Measurements from ENCODE around the gene ADPRHL1.
"Not testable (repeated sequence)": the region's sequence is repeated elsewhere in the genome, so short reads cannot be mapped to it uniquely, and the experiment has no call there.

Gene ADPRHL1

GRCh38 chr13:113454936-113455335, 1.6 kb upstream of the ADPRHL1 start:
- no peak overlapping the region for H3K9ac ChIP-seq (ENCODE audit: low read depth, low read length)
- H3K9me3 ChIP-seq (ENCODE audit: control insufficient read depth, insufficient read depth, low read length), result no peaks in the 10 kb centered on the region
- no peak overlapping the region for H3K27ac ChIP-seq (ENCODE audit: low read depth, low read length)
- H3K36me3 ChIP-seq (ENCODE audit: control insufficient read depth, insufficient read depth, low read length), result peaks cover 70% of the 10 kb centered on the region
- 0 out of 2 replicates have a peak, but pooled peaks cover 4% of the 10 kb centered on the region for H3K4me1 ChIP-seq (ENCODE audit: control insufficient read depth, insufficient read depth, low read length)
- H3K4me3 ChIP-seq (ENCODE audit: low read depth, low read length), result no peak overlapping the region
- no peaks in the 10 kb centered on the region for H3K27me3 ChIP-seq (ENCODE audit: control insufficient read depth, insufficient read depth, low read length)

DNA sequence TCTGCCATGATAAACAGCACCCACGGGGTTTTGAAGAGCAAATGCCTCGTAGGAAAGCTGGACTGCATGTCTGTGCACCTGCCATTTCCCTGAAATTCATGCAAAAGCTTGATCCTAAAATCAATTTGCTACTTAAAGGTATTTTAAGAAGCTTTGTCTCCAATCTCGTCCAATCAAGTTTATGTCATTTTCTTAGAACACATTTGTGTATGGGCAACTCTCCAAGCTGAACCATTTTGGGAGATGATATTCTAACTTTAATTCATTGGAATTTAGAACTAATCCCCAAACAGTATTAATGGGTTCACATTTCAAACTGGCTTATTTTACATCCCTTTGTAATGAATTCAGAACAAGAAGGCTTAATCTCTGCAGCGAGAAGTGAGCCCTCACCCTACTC, 822 bp downstream of the ADPRHL1 start:
- Histone ChIP-seq H3K27me3 (ENCODE audit: control insufficient read depth, insufficient read depth, low read length) (no peaks in the 10 kb centered on the region), H3K36me3 (ENCODE audit: control insufficient read depth, insufficient read depth, low read length) (peaks cover 46% of the 10 kb centered on the region), H3K4me3 (ENCODE audit: low read depth, low read length) (no peak overlapping the region), H3K4me1 (ENCODE audit: control insufficient read depth, insufficient read depth, low read length) (no peaks in the 10 kb centered on the region), H3K9ac (ENCODE audit: low read depth, low read length) (no peak overlapping the region), H3K9me3 (ENCODE audit: control insufficient read depth, insufficient read depth, low read length) (no peaks in the 10 kb centered on the region), H3K27ac (ENCODE audit: low read depth, low read length) (no peak overlapping the region)

DNA sequence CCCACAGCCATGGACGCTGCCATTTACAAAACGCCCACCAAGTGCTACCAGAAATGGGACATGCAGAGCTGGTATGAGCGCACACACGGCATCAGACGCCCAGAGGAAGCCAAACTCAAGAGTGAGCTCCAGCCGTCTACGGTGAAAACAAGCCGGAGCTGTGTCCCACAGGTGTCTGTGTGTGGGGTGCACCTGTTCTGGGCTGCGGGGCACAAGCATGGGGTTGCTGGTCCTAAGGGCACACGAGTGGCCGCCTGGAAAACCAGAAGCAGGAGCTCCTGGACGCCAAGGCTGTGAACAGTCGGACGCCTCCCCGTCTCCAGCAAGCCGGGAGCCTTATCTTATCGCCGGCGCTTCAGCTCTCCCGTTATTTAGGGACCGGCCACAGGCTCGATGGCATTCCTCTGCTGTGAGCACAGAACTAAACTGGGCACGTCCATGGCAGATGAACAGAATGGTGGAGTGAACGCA, 1.3 kb downstream of the ADPRHL1 start:
- Histone ChIP-seq H3K4me1 (ENCODE audit: control insufficient read depth, insufficient read depth, low read length) (no peaks in the 10 kb centered on the region), H3K27ac (ENCODE audit: low read depth, low read length) (no peak overlapping the region), H3K4me3 (ENCODE audit: low read depth, low read length) (no peak overlapping the region), H3K36me3 (ENCODE audit: control insufficient read depth, insufficient read depth, low read length) (peaks cover 42% of the 10 kb centered on the region), H3K9me3 (ENCODE audit: control insufficient read depth, insufficient read depth, low read length) (no peaks in the 10 kb centered on the region), H3K27me3 (ENCODE audit: control insufficient read depth, insufficient read depth, low read length) (no peaks in the 10 kb centered on the region), H3K9ac (ENCODE audit: low read depth, low read length) (no peak overlapping the region)

DNA sequence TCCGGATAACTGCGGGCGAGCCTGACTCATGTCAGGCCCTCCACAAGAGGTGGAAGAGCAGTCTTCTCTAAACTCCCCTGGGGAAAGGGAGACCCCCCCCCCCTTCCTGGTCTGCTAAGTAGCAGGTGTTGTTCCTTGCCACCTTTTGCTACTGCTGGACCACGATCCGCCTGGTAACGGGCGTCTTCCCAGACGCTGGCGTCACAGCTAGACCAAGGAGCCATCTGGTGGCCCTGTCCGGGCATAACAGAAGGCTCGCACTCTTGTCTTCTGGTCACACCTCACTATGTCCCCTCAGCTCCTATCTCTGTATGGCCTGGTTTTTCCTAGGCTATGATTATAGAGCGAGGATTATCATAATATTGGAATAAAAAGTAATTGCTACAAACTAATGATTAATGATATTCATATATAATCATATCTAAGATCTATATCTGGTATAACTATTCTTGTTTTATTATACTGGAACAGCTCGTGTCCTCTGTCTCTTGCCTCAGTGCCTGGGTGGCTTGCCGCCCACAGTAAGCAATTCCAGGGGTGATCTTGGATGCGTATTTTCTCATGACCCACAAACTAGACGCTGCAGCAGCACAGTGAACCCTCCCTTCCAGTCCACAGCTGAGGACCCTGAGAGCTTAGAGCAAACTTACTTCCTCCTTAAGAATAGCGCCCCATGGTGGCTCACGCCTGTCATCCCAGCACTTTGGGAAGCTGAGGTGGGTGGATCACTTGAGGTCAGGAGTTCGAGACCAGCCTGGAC, 2.2 kb downstream of the ADPRHL1 start:
- not testable (repeated sequence) for H3K27ac ChIP-seq (ENCODE audit: low read depth, low read length); H3K4me1 ChIP-seq (ENCODE audit: control insufficient read depth, insufficient read depth, low read length); H3K9ac ChIP-seq (ENCODE audit: low read depth, low read length); H3K9me3 ChIP-seq (ENCODE audit: control insufficient read depth, insufficient read depth, low read length); H3K4me3 ChIP-seq (ENCODE audit: low read depth, low read length); H3K27me3 ChIP-seq (ENCODE audit: control insufficient read depth, insufficient read depth, low read length)
- peaks cover 34% of the 10 kb centered on the region for H3K36me3 ChIP-seq (ENCODE audit: control insufficient read depth, insufficient read depth, low read length)

DNA sequence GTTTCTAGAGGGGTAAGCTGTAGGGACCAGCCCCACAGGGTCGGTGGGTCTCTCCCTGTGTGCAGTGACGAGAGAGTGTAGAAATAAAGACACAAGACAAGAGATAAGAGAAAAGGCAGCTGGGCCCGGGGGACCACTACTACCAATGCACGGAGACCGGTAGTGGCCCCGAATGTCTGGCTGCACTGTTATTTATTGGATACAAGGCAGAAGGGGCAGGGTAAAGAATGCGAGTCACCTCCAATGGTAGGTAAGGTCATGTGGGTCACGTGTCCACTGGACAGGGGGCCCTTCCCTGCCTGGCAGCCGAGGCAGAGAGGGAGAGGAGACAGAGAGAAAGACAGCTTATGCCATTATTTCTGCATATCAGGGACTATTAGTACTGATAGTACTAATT, 2.9 kb downstream of the ADPRHL1 start:
- H3K4me3 ChIP-seq (ENCODE audit: low read depth, low read length); H3K27ac ChIP-seq (ENCODE audit: low read depth, low read length); H3K27me3 ChIP-seq (ENCODE audit: control insufficient read depth, insufficient read depth, low read length); H3K9ac ChIP-seq (ENCODE audit: low read depth, low read length); H3K4me1 ChIP-seq (ENCODE audit: control insufficient read depth, insufficient read depth, low read length); H3K9me3 ChIP-seq (ENCODE audit: control insufficient read depth, insufficient read depth, low read length): not testable (repeated sequence)
- peaks cover 27% of the 10 kb centered on the region for H3K36me3 ChIP-seq (ENCODE audit: control insufficient read depth, insufficient read depth, low read length)

DNA sequence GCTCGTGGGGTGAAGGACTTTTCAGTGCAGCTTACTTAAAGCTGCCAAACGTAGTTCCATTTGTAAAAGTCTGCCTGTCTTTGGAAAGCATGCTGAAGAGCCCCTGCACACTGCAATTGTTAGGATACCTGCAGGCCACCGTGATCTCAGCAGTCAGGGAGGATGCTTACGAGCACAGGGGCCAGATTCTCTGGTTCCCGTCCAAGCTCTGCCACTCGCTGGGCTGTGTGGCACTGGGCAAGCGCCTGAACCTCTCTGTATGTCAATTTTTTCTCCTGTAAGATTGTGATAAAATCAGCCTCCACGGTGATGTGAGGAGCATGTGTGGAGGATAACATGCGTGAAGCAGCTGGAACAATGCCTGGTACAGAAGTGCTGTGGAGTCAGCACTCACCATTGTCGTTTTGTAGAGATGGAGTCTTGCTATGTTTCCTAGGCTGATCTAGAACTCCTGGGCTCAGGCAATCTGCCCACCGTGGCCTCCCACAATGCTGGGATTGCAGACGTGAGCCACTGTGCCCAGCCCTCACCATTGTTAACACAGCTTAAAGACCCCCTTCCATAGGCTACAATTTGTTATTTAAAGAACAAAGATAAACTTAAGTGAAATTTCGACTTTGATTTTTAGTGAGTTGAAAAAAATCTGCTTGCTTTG, 3.5 kb downstream of the ADPRHL1 start:
- Histone ChIP-seq H3K4me3 (ENCODE audit: low read depth, low read length) (no peak overlapping the region), H3K4me1 (ENCODE audit: control insufficient read depth, insufficient read depth, low read length) (no peaks in the 10 kb centered on the region), H3K36me3 (ENCODE audit: control insufficient read depth, insufficient read depth, low read length) (peaks cover 22% of the 10 kb centered on the region), H3K9ac (ENCODE audit: low read depth, low read length) (no peak overlapping the region), H3K27ac (ENCODE audit: low read depth, low read length) (no peak overlapping the region), H3K27me3 (ENCODE audit: control insufficient read depth, insufficient read depth, low read length) (no peaks in the 10 kb centered on the region), H3K9me3 (ENCODE audit: control insufficient read depth, insufficient read depth, low read length) (no peaks in the 10 kb centered on the region)

DNA sequence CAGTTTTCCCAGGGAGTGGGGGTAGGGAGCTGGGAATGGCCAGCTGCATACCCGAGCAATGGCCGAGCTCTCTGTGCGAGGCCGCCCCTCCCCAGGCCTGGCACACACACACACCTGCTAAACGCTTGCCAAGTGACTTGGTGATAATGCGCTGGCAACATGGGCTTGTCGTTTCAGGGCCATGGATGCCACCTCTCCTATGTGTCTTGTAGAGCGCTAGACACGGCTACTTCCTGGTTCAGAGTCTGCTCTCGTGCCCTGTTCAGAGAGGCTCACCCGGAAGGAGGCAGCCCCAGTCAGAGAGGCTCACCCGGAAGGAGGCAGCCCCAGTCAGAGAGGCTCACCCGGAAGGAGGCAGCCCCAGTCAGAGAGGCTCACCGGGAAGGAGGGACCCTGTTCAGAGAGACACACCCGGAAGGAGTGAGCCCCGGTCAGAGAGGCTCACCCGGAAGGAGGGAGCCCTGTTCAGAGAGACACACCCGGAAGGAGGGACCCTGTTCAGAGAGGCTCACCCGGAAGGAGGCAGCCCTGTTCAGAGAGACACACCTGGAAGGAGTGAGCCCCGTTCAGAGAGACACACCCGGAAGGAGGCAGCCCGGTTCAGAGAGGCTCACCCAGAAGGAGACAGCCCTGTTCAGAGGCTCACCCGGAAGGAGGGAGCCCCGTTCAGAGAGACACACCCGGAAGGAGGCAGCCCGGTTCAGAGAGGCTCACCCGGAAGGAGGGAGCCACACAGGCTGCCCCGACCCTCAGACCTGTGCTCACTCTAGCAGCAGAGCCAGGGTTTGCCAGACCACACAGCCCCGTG, 4.2 kb downstream of the ADPRHL1 start:
- H3K27ac ChIP-seq (ENCODE audit: low read depth, low read length), result no peak overlapping the region
- H3K36me3 ChIP-seq (ENCODE audit: control insufficient read depth, insufficient read depth, low read length), result peaks cover 18% of the 10 kb centered on the region
- no peak overlapping the region for H3K9ac ChIP-seq (ENCODE audit: low read depth, low read length)
- no peaks in the 10 kb centered on the region for H3K27me3 ChIP-seq (ENCODE audit: control insufficient read depth, insufficient read depth, low read length)
- H3K4me1 ChIP-seq (ENCODE audit: control insufficient read depth, insufficient read depth, low read length), result no peaks in the 10 kb centered on the region
- H3K9me3 ChIP-seq (ENCODE audit: control insufficient read depth, insufficient read depth, low read length), result no peaks in the 10 kb centered on the region
- H3K4me3 ChIP-seq (ENCODE audit: low read depth, low read length), result no peak overlapping the region

DNA sequence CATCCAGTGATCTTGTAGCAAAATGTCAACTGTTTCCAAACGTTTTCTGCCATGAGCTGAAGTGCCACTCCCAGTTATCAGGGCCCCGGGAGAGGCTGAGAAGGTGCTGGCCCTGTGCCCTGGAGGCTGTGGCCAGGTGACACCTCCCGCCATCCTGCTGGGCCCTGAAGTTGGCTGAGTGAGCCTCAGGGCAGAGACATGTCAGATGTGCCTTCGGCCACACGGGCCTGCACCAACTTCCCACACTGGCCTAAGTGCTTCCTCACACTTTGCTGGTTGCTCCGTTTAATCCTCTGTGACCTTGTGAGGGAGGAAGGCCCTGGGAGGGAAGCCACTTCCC, 4.8 kb downstream of the ADPRHL1 start:
- peaks cover 12% of the 10 kb centered on the region for H3K36me3 ChIP-seq (ENCODE audit: control insufficient read depth, insufficient read depth, low read length)
- no peaks in the 10 kb centered on the region for H3K27me3 ChIP-seq (ENCODE audit: control insufficient read depth, insufficient read depth, low read length)
- H3K4me1 ChIP-seq (ENCODE audit: control insufficient read depth, insufficient read depth, low read length), result no peaks in the 10 kb centered on the region
- H3K9ac ChIP-seq (ENCODE audit: low read depth, low read length), result no peak overlapping the region
- no peaks in the 10 kb centered on the region for H3K9me3 ChIP-seq (ENCODE audit: control insufficient read depth, insufficient read depth, low read length)
- no peak overlapping the region for H3K4me3 ChIP-seq (ENCODE audit: low read depth, low read length)
- no peak overlapping the region for H3K27ac ChIP-seq (ENCODE audit: low read depth, low read length)

DNA sequence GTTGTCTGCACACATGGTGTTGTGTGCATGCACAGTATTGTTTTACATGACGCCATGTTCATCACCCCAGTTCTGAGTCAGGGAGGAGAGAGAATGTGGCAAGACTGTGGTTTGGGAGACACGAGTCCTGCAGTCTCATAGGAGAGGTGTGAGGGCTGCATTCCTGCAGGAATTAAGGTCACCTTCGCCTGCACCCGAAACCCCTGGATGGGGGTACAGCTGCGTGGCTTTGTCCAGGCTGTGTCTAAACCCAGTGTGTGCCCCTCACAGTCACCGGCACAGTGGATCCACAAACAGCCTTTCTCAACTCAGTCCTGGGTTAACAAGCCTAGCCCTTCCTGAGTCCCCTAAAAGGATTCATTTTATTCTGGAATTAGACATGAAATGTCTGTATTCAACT, 5.7 kb downstream of the ADPRHL1 start:
- no peak overlapping the region for H3K9ac ChIP-seq (ENCODE audit: low read depth, low read length)
- no peak overlapping the region for H3K4me3 ChIP-seq (ENCODE audit: low read depth, low read length)
- no peaks in the 10 kb centered on the region for H3K9me3 ChIP-seq (ENCODE audit: control insufficient read depth, insufficient read depth, low read length)
- H3K4me1 ChIP-seq (ENCODE audit: control insufficient read depth, insufficient read depth, low read length), result no peaks in the 10 kb centered on the region
- H3K27me3 ChIP-seq (ENCODE audit: control insufficient read depth, insufficient read depth, low read length), result no peaks in the 10 kb centered on the region
- no peak overlapping the region for H3K27ac ChIP-seq (ENCODE audit: low read depth, low read length)
- peaks cover 8% of the 10 kb centered on the region; the same call in 1 of the 2 replicates for H3K36me3 ChIP-seq (ENCODE audit: control insufficient read depth, insufficient read depth, low read length)

GRCh38 chr13:113446488-113446854, 6.8 kb downstream of the ADPRHL1 start:
- Histone ChIP-seq H3K36me3 (ENCODE audit: control insufficient read depth, insufficient read depth, low read length) (peaks cover 6% of the 10 kb centered on the region; the same call in 1 of the 2 replicates), H3K9me3 (ENCODE audit: control insufficient read depth, insufficient read depth, low read length) (no peaks in the 10 kb centered on the region), H3K27ac (ENCODE audit: low read depth, low read length) (no peak overlapping the region), H3K9ac (ENCODE audit: low read depth, low read length) (no peak overlapping the region), H3K27me3 (ENCODE audit: control insufficient read depth, insufficient read depth, low read length) (no peaks in the 10 kb centered on the region), H3K4me1 (ENCODE audit: control insufficient read depth, insufficient read depth, low read length) (no peaks in the 10 kb centered on the region), H3K4me3 (ENCODE audit: low read depth, low read length) (no peak overlapping the region)

Data from HUES48 (cell line).